ENCODE data around the gene CPNE2. TPM values are rescaled to one million over a fixed set of nuclear protein-coding genes. Genes with fewer than 3 reads are reported as not detected.
"Not testable (repeated sequence)": the region's sequence is repeated elsewhere in the genome, so short reads cannot be mapped to it uniquely, and the experiment has no call there.

The CPNE2 gene
- total RNA-seq, 1 experiment from 2014 or later: 18.6 TPM

DNA sequence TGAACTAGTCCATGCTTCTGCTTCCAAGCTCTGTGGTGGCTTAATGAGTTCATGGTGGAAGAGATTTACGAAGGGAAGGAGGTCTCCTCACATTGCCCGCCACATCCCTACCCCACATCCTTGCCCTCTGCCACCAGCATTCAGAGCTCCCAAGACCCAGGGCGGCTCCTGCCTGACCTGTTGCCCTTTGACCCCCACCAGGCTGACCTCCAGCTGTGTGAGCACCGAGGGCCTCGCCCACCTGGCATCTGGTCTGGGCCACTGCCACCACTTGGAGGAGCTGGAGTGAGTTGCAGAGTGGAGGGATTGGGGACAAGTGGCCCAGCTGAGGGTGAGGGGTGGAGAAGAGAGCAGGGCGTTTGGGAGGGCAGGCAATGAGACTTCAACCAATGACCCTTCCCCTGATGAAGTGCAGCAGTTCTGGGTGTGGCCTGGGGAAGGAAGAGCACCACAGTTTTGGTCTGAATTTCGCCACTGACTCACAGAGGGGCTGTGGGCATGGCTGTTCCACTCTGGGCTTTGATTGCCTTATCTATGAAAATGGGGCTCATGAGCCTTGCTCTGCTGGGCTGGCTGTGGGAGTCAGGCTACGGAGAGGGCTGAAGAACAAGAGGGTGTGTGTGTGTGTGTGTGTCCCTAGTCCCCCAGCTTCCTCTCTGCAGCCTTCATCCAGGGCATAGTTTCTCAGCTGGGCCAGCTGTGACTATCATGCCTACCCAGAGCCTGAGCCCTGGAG, 22.6 kb upstream of the CPNE2 start:
- no peak for DNase-seq (ENCODE audit: low read depth)

DNA sequence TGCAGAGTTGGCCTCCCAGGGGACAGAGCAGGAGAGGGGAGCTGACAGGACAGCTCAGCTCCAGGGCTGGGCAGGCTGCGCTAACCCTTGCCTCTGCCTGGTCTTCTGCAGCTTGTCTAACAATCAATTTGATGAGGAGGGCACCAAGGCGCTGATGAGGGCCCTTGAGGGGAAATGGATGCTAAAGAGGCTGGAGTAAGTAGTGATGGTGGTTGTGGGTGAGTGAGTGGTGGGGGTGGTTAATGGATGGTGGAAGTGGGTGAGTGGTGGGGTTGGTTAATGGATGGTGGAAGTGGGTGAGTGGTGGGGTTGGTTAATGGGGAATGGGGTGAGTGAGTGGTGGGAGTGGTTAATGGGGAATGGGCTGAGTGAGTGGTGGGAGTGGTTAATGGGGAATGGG, 22.0 kb upstream of the CPNE2 start:
- DNase-seq (ENCODE audit: low read depth): no peak

DNA sequence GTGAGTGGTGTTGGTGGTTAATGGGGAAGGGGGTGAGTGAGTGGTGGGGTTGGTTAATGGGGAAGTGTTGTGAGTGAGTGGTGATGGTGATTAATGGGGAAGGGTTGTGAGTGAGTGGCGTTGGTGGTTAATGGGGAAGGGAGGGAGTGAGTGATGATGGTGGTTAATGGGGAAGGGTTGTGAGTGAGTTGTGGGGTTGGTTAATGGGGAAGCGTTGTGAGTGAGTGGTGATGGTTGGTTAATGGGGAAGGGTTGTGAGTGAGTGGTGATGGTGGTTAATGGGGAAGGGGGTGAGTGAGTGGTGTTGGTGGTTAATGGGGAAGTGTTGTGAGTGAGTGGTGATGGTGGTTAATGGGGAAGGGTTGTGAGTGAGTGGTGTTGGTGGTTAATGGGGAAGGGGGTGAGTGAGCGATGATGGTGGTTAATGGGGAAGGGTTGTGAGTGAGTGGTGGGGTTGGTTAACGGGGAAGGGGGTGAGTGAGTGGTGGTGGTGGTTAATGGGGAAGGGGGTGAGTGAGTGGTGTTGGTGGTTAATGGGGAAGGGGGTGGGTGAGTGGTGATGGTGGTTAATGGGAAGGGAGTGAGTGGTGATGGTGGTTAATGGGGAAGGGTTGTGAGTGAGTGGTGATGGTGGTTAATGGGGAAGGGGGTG, 21.2 kb upstream of the CPNE2 start:
- not testable (repeated sequence) for DNase-seq (ENCODE audit: low read depth)

GRCh38 chr16:57071831-57072582, 20.4 kb upstream of the CPNE2 start:
- DNase-seq (ENCODE audit: low read depth): peak; percentile 70

- no peak for DNase-seq (ENCODE audit: low read depth)
Observed at GRCh38 chr16:57072616-57073275, 19.6 kb upstream of the CPNE2 start.

- DNase-seq (ENCODE audit: low read depth): no peak
Observed at GRCh38 chr16:57077714-57078113, 14.7 kb upstream of the CPNE2 start.

DNA sequence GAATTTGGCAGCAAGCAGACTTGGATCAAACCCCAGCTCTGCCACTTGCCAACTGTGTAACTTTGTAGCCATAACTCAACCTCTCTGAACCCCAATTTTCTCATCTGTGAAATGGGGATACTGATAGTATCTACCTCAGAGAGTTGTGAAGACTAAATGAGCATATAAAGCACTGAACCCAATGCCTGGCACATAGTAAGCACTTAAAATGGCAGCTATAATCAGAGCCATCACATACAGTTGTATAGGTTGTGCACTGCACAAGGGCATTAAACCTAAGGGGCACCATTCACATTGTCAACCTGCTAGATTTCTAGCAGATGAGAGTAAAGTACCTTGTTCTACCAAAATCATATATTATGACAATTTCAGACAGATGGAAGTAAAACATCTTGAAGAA, 10.6 kb upstream of the CPNE2 start:
- DNase-seq (ENCODE audit: low read depth): no peak

GRCh38 chr16:57082664-57083063, 9.7 kb upstream of the CPNE2 start:
- no peak for DNase-seq (ENCODE audit: low read depth)

- no peak for DNase-seq (ENCODE audit: low read depth)
Observed at GRCh38 chr16:57083485-57084126, 8.8 kb upstream of the CPNE2 start.

GRCh38 chr16:57084257-57084770, 8.1 kb upstream of the CPNE2 start:
- peak; percentile 66 for DNase-seq (ENCODE audit: low read depth)

- DNase-seq (ENCODE audit: low read depth): no peak
Observed at GRCh38 chr16:57084996-57085395, 7.4 kb upstream of the CPNE2 start.

- no peak for DNase-seq (ENCODE audit: low read depth)
Observed at GRCh38 chr16:57087003-57087402, 5.4 kb upstream of the CPNE2 start.

GRCh38 chr16:57089406-57089805, 3.0 kb upstream of the CPNE2 start:
- no peak for DNase-seq (ENCODE audit: low read depth)

DNA sequence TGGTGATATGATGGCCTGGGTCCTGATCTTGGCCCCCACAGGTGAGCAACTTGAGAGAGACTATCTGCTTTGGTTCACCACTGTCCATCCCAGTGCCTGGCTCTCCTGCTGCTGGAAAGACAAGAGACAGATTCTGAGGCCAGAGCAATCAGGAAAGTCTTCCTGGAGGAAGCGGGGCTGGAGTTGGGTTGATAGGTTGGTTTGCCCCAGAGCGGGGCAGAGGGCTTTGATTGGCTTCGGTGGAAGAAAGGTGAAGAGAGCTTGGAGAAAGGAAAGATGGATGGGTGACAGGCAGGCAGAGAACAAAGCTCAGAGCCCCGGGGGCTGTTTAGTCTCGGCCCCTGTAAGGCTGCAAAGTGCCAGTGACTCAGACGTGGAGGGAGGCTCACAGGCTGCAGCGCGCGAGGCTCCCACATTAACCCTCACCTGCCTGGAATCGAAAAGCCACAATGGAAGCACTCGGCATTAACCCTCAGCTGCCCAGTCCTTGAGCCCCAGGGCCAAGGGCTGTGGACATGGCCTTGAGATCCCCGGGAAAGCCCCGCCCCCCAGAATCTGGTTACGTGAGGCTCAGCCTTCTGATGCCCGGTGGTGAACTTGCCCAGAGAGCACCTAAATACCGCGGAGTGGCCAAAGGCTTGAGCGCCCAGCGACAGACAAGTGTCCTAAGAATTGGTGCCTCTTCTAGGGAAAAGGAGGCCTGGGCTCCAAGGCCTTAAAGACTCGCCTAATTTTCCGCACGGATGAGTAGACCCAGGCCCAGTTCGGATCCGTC, 996 bp upstream of the CPNE2 start:
- DNase-seq (ENCODE audit: low read depth): peak; percentile 26

GRCh38 chr16:57092786-57093411, 516 bp downstream of the CPNE2 start:
- no peak for DNase-seq (ENCODE audit: low read depth)

DNA sequence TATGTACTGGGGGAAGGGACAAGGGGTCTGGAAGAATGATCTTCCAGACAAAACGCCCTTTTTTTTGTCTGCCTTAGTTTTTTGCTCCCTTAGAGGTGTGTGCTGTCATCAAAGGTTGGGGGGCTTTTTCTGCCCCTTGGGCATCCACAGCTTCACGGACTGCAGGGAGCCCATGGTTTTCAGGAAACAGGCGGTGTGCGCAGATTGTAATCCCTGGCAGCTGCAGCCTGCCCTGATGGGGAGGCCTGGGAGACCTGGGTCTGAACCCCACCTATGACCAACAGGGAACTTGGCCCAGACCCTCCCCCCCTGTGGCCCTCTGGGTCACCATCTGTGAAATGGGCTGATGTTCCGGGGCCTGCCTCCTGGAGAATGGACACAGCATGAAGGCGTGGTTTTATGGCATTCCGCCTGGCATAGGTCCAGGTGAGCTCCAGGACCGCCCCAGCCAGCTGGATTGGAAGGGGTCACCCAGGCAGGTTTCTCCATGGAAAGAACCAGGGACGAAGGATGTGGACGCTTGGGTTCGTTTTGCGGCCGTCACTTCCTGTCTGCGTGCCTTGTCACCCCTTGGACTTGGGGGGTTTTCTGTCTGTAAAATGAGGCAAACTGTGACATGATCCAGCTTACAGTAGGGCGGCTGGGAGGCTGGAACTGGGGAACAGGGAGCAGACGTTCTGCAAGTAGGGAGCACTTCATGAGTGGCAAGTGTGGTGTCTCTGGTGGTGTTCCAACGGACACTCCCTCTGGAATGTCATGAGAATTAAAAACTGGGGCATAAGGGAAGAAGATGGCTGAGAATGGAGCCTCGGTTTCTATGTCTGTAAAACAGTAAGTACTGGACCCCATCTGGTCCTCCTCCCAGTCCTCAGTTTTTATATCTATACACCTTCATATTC, 1.5 kb downstream of the CPNE2 start:
- DNase-seq (ENCODE audit: low read depth): no peak

DNA sequence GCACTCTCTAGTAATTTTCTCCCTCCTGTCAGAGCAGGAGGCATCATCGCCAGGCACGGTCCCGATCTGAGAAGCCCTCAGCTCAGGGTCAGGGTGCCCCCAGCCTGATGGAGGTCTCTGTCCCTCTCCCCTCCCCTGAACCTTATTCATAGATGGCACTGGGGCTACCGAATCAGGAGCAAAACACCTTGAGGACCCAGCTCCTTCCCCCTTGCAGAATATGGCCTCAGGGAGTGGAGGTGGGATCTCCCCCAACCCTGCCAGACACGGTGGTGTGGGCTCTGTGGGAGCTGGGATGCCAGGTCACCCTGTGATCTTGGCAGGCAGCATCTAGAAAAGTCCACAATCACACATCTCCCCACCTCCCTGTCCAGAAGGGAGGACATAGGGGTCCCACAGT, 2.5 kb downstream of the CPNE2 start:
- DNase-seq (ENCODE audit: low read depth): no peak

DNA sequence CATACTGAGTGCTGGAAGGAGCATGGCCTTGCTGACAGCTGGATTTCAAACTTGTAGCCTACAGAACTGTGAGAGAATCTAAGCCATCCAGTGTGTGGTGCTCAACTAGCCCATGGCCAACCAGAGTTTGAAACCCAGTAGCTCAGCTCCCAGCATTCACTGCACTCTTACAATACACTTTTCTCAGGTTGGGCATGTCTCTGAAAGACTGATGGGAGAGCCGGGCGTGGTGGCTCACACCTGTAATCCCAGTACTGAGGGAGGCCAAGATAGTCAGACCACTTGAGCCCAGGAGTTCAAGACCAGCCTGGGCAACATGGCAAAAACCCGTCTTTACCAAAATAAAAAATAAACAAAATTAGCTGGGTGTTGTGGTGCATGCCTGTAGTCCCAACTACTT, 3.8 kb downstream of the CPNE2 start:
- DNase-seq (ENCODE audit: low read depth): no peak

DNA sequence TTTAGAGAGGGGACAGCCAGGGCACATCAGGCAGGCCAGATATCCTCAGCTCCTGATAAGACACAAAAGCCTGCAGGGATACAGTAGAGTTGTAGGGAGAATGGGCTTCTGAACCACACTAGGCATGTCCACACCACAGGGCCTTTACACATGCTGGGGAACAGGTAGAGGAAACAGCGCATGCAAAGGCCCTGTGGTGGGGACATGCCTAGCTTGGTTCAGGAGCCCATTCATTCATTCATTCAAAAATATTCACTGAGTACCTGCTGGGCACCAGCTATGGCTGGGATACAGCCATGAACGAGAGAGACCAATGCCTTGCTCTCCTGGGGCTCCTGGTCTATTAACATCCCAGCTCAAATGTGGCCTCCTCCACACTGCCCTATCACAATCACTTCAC, 4.4 kb downstream of the CPNE2 start:
- DNase-seq (ENCODE audit: low read depth): no peak
